Activated CD8-positive, alpha-beta memory T cell treated with anti-CD3 and anti-CD28 coated beads, Interleukin-2, amount 50 U/mL, for 48 hours (primary cell): ENCODE results near the gene FBXL12.
"Not testable (repeated sequence)": the region's sequence is repeated elsewhere in the genome, so short reads cannot be mapped to it uniquely, and the experiment has no call there.

Experiments
- DNase-seq: peaks from one replicate; pipeline ENCODE4 v3.0.0-alpha.2; 2020

Gene FBXL12, protein sequence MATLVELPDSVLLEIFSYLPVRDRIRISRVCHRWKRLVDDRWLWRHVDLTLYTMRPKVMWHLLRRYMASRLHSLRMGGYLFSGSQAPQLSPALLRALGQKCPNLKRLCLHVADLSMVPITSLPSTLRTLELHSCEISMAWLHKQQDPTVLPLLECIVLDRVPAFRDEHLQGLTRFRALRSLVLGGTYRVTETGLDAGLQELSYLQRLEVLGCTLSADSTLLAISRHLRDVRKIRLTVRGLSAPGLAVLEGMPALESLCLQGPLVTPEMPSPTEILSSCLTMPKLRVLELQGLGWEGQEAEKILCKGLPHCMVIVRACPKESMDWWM

DNA sequence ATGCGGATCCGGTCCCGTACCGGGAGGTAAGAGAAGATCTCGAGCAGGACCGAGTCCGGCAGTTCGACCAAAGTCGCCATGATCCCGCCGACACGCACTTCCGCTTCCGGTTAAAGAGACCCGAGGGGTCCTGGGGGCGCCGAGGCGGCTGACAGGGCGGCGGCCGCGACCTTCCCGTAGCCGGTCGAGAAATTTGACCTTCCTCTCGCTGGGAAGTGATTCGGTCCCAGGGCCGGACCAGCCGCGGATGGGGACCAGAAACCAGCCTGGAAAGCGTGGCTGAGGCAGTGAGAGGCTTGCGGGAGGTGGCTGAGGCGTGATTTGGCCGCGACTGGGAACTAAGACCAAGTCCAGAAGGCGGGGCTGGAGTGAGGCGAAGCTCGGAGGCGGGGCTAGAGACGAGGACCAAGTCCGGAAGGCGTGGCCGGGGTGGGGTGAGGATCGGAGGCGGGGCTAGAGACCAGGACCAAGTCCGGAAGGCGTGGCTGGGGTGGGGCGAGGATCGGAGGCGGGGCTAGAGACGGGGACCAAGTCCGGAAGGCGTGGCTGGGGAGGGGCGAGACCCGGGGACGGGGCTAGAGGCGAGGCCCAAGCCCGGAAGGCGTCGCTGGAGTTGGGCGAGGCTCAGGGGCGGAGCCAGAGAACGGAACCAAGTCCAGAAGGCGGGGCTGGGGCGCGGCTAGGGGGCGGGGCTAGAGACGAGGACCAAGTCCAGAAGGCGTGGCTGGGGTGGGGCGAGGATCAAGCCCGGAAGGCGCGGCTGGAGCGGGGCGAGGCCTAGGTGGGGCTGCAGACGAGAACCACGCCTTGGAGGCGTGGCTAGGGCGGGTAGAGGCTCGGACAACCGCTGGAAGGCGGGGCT lies at the start of gene FBXL12:
Gene FBXL12 (minus strand): TSS at position 346 of the 862 bp plus-strand sequence. CDS start 266 bp downstream, at position 80.
- DNase-seq, result peak; percentile 100

DNA sequence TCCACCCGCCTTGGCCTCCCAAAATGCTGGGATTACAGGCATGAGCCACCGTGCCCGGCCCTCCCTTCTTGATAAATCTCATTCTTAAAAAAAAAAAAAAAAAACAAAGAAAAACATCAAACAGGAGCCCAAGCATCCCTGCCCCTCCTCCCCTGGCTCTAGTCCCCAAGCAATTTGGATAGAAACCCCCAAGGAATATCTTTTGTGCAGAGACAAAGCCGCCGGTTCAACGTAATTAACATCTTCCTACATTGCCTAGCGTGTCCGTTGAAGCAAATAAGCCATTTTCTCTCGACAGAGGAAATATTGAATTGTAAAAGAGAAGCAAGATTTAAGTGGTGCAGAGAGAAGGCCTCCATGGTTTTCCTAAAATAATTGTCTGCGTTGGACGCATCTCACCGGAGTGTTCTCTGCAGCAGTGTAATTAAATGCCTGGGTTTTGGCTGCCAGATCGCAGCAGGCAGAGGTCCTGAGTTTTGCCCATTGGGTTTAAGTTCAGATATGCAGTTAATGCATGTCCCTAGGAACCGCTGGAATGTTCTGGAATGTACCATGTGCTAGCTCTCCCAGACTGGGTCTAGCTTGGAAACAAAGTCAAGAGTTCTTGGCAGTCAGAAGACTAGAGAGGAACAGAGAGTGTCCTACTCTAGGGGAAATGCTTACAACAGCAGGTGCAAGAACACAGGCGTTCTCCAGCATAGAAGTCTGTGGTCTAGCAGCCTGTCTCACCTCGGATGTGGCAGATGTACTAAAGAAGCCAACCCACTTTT lies 47.0 kb upstream of the FBXL12 start:
- no peak for DNase-seq

DNA sequence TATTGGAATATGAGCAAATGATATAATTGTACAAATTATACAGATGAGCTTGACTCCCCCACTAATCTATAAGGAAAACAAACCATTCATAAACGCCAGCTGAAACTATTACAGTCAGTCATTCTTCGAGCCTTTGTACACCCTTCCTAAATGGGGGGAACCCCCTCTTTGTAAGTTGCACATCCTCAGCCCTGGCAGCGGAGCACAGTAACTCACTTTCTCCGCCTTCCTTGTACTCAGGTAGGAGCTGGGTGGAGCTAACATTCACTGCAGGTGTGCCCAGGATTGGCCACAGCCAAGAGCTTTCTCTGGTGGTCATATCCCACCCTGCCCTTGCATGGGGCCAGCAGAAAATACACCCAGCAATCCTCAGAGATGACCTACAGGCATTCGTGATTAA lies 44.9 kb upstream of the FBXL12 start:
- no peak for DNase-seq

DNA sequence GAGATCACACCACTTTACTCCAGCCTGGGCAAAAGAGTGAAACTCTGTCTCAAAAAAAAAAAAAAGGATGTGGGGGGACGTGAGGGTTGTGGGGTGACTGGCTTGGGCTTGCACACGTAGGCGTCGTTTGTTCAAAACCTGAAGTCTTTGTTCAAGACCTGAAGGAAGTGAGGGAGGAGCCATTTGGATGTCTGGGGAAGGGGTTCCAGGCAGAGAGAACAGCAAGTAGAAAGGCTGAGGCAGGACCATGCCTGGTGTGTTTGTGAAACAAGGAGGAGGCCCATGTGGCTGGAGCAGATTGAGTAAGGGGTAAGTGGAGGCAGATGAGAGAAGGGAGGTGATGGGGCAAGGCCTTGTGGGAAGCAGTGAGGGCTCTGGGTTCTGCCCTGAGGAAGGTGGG lies 44.1 kb upstream of the FBXL12 start:
- DNase-seq, result peak; percentile 60

DNA sequence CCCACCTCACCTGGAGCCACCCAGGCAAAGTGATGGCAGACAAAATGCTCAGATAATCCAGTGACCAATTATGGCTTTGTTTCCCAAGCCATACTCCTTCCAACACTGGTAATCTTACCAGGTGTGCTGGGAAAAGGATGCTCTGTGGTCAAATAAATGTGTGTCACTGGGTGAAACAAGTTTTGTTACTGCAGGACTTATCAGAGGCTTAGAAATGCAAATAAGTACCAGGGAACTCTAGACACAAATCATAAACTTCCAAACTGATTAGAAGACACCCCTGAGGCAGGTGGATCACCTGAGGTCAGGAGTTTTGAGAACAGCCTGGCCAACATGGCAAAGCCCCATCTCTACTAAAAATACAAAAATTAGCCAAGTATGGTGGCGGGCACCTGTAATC lies 42.6 kb upstream of the FBXL12 start:
- DNase-seq, result no peak

DNA sequence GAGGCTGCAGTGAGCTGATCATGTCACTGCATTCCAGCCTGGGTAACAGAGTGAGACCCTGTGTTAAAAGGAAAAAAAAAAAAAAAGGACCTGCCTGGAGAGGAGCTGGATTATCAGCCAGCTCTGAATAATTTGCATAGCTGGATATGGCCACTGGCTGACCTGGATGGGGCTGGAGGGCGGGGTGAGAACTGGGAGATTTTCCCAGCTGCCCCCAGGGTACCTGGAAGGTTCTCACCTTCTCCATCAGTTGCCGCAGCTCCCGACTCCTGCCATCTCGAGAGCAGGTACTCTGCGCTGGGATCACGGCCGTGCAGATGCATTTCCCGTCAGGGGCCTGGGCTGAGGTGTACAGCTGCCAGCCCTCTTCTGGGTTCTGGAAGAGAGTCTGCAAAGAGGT lies 41.5 kb upstream of the FBXL12 start:
- no peak for DNase-seq

DNA sequence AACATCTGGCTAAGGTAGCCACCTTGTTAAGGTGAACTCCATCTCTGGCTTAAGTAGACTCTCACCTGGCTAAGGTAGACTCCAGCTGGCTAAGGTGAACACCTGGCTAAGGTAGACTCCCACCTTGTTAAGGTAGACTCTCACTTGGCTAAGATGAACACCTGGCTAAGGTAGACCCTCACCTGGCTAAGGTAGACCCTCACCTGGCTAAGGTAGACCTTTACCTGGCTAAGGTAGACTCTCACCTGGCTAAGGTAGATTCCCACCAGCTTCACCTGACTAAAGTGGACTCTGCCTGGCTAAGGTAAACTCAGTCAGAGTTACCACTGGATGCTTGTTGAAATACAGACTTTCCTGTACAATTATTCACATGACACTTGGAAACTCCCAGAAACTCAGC lies 39.9 kb upstream of the FBXL12 start:
- no peak for DNase-seq

DNA sequence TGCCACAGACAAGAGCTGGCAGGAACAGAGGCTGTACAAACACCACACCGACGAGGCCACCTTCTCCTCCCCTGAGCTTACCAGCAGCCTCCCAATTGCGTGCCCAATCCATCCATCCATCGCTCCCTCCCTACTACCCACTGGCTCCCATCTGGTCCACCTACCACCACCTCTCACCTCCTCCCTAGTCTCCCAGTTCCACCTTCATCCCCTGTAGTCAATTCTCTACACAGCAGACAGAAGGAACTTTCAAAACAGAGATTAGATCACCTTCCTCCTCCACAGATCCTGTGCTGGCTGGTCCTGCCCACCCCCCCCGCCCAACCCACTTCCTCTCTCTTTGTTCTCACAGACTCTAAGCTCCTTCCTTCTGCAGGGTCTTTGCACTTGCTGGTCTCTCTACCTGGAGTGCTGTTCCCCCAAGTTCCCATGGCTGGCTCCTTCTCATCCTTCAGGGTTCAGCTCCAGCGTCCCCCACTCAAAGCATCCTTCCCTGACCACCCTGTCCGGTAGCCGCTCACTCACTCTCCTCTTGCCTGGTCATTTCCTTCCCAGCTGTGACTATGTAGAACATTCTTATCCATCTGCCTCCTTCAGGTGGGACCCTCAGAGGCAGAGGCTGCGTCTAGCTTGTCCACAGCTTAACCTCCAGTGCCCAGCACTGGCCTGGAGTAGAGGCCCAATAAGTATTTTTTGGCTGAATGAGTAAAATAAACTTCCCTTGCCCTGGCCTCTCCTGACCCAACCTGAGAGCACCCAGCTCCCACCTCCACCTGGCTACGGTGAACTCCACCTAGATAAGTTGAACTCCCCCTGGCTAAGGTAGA lies 39.3 kb upstream of the FBXL12 start:
- no peak for DNase-seq

DNA sequence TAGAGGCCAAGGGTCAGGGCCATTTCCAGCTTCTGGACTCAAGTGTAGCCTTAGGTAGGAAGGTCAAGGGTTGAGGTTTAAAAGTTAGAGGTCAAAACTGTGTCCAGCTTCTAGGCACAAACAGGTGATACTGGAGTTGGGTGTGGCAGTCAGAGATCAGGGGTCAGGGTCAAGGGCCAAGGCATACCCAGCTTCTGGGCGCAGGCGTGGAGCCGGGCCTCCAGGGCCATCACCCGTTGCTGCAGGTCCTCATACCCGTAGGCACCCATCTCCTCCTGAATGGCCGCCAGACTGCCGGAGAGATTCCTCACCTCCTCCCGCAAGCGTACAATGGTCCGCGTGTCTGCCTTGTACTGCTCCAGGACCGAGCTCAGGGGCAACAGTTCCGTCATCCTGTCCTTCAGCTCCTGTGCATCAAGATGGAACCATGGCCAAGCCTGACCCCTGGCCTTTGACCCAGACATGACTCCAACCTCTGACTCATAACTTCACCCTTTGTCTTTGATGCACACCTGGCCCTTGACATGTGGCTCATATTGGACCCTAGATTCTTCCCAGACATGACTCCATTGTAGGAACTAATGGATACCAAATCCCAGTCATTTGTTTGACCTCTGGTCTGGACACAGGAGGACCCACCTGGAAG lies 38.3 kb upstream of the FBXL12 start:
- no peak for DNase-seq

DNA sequence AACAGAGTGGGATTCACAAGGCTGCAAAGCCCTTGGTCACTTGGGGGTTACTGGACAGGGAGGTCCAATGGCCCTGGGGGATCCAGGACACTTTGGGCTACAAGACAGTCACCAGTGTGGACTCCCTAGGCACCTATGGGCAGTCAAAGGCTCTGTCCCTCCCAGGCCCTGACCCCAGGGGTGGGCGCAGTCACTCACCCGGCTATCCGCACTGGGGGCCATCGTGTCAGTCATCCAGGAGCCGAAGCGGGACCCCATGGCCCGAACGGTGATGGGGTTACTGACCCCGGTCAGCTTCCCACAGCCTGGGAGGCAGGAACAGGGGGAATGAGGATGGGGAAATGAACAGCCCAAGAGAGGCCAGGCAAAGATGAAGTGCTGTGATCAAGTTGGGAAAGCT lies 37.7 kb upstream of the FBXL12 start:
- no peak for DNase-seq

DNA sequence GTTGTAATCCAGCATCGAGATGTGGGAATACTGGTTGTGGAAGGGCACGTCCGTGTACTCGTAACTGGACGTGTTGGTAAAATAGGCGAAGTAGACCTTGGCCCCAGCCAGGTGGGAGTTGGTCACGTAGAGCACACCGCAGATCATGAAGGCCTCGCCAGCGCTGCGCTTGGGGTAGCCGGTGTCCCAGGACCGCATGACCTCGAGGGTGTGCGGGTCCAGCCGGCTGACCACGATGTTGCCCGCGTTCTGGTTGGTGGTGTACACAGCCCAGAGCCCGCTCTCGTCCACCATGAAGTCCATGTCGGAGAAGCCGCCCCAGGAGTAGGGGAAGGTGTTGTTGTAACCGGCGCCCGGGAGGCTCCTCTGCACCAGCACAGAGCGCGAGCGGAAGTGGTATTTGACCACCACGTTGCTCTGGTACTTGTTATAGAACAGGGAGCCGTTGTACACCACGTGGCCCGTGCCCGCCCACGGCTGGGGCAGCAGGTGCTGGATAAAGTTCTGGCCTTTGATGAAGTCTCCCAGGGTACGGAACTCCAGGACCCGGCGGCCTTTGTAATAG lies 35.5 kb upstream of the FBXL12 start:
- no peak for DNase-seq

DNA sequence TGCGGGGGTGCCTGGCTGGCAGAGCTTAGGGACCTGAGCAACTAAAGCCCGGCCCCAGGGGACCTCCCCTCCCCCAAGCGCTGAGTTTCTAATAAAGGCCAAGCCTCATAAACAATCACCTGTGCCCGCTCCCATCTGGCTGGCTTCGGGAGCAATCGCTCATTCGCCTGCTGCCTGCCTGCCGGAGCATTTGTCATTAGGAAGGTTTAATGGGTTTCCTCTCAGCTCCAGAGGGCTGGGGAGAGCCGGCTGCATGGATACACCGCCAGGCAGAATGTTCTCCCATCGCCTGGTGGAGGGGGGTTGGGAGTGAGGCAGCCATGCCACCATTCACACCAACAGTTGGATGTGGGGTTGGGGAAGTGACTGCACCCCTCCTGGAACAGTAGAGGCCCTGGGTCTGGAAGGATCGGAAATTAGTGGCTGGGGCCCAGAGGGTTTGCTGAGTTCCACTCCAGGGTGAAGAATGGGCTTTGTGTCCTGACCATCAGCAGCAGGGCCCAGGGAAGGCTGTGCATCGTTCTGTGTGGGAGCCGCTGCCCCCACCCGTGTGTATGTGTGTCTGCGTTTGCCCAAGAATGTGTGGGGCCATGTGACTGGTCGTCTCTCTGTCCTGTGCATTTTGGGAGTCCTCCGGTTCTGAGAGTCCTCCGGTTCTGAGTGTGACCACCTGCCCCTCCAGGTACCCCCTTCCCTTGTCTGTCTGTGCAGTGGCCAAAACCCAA lies 31.5 kb upstream of the FBXL12 start:
- DNase-seq, result no peak

DNA sequence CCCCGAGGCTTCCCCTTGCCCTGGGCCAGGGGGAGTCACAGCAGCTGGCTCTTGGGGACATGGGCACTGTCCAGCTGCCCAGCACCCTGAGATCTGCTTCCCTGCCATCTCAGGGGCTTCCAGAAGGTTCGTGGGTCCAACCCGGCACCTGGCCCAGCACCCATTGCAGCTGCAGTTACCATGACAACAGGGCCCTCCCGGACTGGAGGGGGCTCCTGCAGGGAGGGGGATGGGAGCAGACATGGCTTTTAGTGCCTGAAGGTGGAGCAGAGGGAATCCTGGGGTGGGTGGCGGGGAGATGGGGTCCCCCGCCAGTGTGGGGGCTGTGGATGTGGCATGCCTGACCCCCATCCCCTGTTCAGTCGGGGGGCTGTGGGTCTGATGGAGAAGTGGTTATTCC lies 30.9 kb upstream of the FBXL12 start:
- no peak for DNase-seq

DNA sequence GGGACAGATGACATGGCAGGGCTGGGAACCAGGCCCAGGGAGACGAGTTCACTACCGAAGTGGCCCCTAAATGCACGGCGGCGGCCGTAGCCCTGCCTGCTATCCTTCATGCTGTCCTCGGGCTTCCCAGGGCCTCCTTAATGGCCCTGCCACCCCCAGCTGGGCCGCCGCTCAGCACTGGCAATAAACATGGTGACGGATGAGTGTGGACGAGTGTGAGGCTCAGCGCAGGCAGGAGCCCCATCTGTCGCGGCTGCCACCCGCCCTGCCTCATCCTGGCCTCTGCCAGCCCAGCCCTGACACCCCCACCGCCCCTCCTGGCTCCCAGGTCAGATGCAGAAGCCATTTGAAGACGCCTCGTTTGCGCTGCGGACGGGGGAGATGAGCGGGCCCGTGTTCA lies 29.9 kb upstream of the FBXL12 start:
- no peak for DNase-seq

DNA sequence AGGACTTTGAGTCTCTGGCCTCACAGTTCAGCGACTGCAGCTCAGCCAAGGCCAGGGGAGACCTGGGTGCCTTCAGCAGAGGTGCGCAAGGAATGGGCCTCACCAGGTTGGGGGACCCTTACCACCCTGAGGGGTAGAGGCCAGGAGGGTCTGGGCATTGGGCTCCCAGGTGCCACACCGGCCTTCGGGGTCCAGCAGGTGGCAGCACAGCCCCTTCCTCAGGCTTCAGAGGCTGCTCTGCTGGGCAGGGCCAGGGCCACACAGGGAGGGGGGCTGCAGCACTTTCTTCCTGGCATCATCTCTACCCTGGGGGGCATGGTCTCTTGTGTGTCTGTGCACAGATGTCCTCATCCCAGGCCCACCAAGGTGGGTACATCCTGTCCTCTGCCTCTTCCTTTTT lies 29.2 kb upstream of the FBXL12 start:
- peak; percentile 63 for DNase-seq

DNA sequence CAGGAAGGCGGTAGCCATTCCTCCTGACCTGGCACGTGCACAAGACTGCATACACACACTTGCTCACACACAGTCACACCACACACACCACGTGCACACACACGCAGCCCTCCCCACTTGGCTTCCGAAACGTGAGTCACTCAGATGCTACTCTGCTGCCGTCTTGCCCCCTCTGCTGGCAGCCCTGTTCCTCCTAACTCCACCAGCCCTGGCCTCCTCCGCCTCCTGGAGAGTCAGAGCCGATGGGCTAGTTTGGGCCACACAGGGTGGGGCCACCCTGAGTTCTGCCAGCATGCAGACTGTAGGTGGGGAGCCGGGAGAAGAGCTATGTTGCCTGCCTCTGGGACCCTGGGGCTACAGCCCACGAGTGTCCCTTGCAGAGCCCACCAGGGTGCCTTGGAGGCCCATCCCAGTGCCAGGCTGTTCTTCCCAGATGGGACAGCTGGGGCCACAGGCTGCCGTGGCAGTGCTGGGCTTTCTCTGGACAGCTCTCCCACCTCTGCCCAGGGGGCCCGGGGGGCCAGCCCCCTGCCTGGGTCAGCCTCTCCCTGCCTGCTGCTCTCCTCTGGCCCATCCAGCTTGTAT lies 28.3 kb upstream of the FBXL12 start:
- peak; percentile 75 for DNase-seq

DNA sequence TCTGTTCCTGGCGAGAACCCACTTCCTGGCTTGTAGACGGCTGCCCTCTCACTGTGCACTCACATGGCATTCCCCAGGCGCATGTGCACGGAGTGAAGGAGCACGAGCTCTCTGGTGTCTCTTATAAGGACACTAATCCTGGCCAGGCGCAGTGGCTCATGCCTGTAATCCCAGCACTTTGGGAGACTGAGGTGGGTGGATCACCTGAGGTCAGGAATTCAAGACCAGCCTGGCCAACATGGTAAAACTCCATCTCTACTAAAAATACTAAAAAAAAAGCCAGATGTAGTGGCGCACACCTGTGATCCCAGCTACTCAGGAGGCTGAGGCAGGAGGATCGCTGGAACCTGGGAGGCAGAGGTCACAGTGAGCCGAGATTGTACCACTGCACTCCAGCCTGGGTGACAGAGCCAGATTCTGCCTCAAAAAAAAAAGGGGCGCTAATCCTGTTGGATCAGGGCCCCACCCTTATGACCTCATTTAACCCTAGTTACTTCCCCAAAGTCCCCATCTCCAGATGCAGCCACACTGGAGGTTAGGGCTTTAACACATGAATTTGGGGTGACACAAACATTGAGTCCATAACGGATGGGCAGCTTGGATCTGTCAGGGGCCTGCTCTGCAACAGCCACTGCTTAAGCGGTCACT lies 24.9 kb upstream of the FBXL12 start:
- not testable (repeated sequence) for DNase-seq

DNA sequence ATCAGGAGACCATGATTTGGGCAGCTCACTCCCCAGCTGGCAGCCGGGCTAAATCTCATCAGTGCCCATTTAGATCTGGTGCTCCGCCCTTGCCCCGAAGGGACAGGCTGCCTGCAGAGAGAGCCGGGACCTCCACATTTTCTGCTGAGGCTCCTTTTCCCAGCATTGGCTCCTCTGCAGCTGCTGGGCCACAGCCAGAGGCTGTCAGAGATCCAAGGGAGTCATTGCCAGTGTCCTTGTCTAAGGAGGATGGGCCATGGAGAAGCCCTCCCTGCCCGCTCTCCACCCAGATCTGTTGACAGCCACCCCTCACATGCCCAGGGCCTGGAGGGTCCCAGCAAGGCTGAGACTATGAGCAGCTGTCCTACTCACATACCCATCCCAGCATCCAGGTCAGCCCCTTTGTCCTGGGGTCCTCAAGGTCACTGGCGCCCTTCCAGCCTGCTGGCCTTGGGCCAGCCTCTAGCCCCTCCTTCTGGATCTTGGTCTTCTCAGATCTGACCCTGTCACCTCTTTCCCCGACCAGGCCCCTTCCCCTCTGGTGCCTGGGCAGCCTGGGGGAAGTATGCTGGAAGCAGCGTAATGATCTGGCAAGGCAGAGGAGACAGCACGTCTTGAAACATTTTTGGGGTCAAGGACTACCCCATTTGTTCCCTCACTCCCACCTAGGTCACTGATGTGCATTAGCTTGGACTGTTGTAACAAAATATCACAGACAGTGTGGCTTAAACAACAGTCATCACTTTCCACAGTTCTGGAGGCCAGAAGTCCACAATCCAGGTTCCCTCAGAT lies 24.2 kb upstream of the FBXL12 start:
- no peak for DNase-seq

DNA sequence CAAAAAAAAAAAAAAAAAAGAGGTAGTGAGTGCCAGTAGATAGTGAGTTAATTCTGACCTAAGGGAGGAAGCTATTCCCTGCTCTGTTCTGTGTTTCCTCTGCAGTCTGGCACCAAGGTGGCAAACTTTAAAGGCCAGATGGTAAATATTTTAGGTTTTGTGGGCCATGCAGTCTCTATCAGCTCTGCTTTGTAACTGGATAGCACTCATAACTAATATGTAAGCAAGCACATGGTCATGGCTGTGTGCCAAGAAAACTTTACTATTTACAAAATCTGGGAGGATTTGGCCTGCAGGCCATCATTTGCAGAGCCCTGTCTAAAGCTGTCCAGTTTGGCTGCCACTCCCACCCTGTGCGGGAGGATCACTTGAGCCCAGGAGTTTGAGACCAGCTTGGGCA lies 20.5 kb upstream of the FBXL12 start:
- DNase-seq, result no peak
